Common myeloid progenitor, CD34-positive (primary cell): ENCODE measurements around the gene GAD2.

Experiments used
- CTCF ChIA-PET: fragments of 350-600 bp; sonication (Branson Sonifier 250); formaldehyde crosslinking; loops from one replicate; lab custom pipeline; 2021; ENCODE audit warnings: antibody characterized with exemption; lab: Charles Lee
- POLR2A ChIA-PET: fragments of 350-600 bp; sonication (Branson Sonifier 250); formaldehyde crosslinking; loops from one replicate; lab custom pipeline; 2021; ENCODE audit warnings: antibody characterized with exemption; lab: Charles Lee
- DNase-seq, 3 donors: peaks; one replicate each; pipeline versions ENCODE4 v3.0.0 to v3.0.0-alpha.2; 2013
- H3K27ac ChIP-seq, 2 experiments: 1 replicate in 1 of 2; 2 replicates in 1 of 2; pipeline ENCODE4 v1.7.0; 2013; ENCODE audit warnings: inconsistent platforms in 2 of 2, low read length in 2 of 2, mild to moderate bottlenecking in 2 of 2, low read depth in 1 of 2, moderate library complexity in 1 of 2; ENCODE audit not compliant: severe bottlenecking in 2 of 2, insufficient read depth in 1 of 2, poor library complexity in 1 of 2
- H3K27me3 ChIP-seq, 5 experiments: replicated peaks in 2 of 5; 1 replicate in 3 of 5; 2 replicates in 2 of 5; pipeline versions ENCODE4 v1.6.1 to v1.7.0; 2013; ENCODE audit warnings: low read length in 4 of 5, mild to moderate bottlenecking in 2 of 5, moderate library complexity in 2 of 5, inconsistent platforms in 1 of 5; ENCODE audit not compliant: insufficient read depth in 5 of 5, control insufficient read depth in 4 of 5
- H3K36me3 ChIP-seq, 4 experiments: 1 replicate in 2 of 4; 2 replicates in 2 of 4; pipeline versions ENCODE4 v1.6.1 to v1.7.0; 2013; ENCODE audit warnings: low read length in 3 of 4, control low read depth in 1 of 4, mild to moderate bottlenecking in 1 of 4; ENCODE audit not compliant: control insufficient read depth in 4 of 4, insufficient read depth in 4 of 4
- H3K4me1 ChIP-seq, 4 experiments: 1 replicate in 3 of 4; 2 replicates in 1 of 4; pipeline versions ENCODE4 v1.6.1 to v1.7.1; 2013; ENCODE audit warnings: low read length in 3 of 4, mild to moderate bottlenecking in 3 of 4, control low read depth in 1 of 4, inconsistent platforms in 1 of 4, moderate library complexity in 1 of 4; ENCODE audit not compliant: control insufficient read depth in 4 of 4, insufficient read depth in 4 of 4; ENCODE audit errors: control extremely low read depth in 1 of 4
- H3K4me3 ChIP-seq, 7 experiments: 1 replicate in 4 of 7; 2 replicates in 3 of 7; pipeline versions ENCODE4 v1.5.1 to v1.7.0; 2013; ENCODE audit warnings: mild to moderate bottlenecking in 7 of 7, low read length in 6 of 7, moderate library complexity in 6 of 7, inconsistent platforms in 2 of 7, low read depth in 2 of 7, control low read depth in 1 of 7; ENCODE audit not compliant: insufficient read depth in 4 of 7, control insufficient read depth in 1 of 7; ENCODE audit errors: extremely low read depth in 1 of 7
- H3K9me3 ChIP-seq, 5 experiments: 1 replicate in 4 of 5; 2 replicates in 1 of 5; pipeline versions ENCODE4 v1.6.1 to v1.7.1; 2013; ENCODE audit warnings: low read length in 4 of 5, mild to moderate bottlenecking in 2 of 5, inconsistent platforms in 1 of 5, low read depth in 1 of 5, moderate library complexity in 1 of 5; ENCODE audit not compliant: control insufficient read depth in 4 of 5, insufficient read depth in 2 of 5; ENCODE audit errors: control extremely low read depth in 1 of 5
- WGBS: methylation state at CpG from one replicate; pipeline ENCODE4 v1.1.5; 2013; ENCODE audit not compliant: insufficient coverage; 5-methylcytosine and 5-hydroxymethylcytosine counted together

The GAD2 gene

GRCh38 chr10:26198119-26198518 is 18.5 kb upstream of the GAD2 start:
- WGBS = 98% methylated on average over 9 of the region's 9 CpGs
- CTCF ChIA-PET = no interaction called here

GRCh38 chr10:26199841-26200240 is 16.7 kb upstream of the GAD2 start:
- POLR2A ChIA-PET = no interaction called here
- WGBS = 90% methylated on average over 4 of the region's 4 CpGs
- no peaks in the 10 kb centered on the region for H3K36me3 ChIP-seq
- DNase-seq = no peak
- CTCF ChIA-PET = no interaction called here
- peaks cover 0 to 24% (median 2%) of the 10 kb centered on the region in 5 experiments for H3K27me3 ChIP-seq
- H3K4me1 ChIP-seq = no peaks in the 10 kb centered on the region
- H3K27ac ChIP-seq = no peak overlapping the region
- H3K9me3 ChIP-seq = no peaks in the 10 kb centered on the region
- H3K4me3 ChIP-seq = no peak overlapping the region

More at GRCh38 chr10:26198119-26198518, 18.5 kb upstream of the GAD2 start:
- POLR2A ChIA-PET = no interaction called here
- H3K27me3 ChIP-seq = peaks cover 0 to 11% (median 2%) of the 10 kb centered on the region in 5 experiments
- H3K27ac ChIP-seq = no peak overlapping the region
- H3K9me3 ChIP-seq = no peaks in the 10 kb centered on the region
- DNase-seq = no peak
- no peaks in the 10 kb centered on the region for H3K4me1 ChIP-seq
- H3K4me3 ChIP-seq = no peak overlapping the region
- no peaks in the 10 kb centered on the region for H3K36me3 ChIP-seq

- Histone ChIP-seq H3K4me3 (no peak overlapping the region), H3K4me1 (no peaks in the 10 kb centered on the region), H3K27me3 (peaks cover 11 to 46% (median 16%) of the 10 kb centered on the region in 5 experiments), H3K27ac (no peak overlapping the region), H3K36me3 (no peaks in the 10 kb centered on the region), H3K9me3 (peaks cover 0 to 4% (median 2%) of the 10 kb centered on the region in 5 experiments)
- ChIA-PET POLR2A (no interaction called here), CTCF (interaction anchor here (0.6 kb wide), 1 partner anchor 11 kb away, joined by 5 read pairs; no protein-coding TSS in a partner anchor)
- no CpG with 5 or more reads among the region's 2 CpGs for WGBS
- no peak for DNase-seq
Measured at GRCh38 chr10:26205223-26205622, 11.4 kb upstream of the GAD2 start.

- no peak overlapping the region for H3K4me3 ChIP-seq
- no peaks in the 10 kb centered on the region for H3K36me3 ChIP-seq
- CTCF ChIA-PET = no interaction called here
- WGBS = 6% methylated on average over 33 of the region's 37 CpGs
- peaks cover 0 to 7% (median 5%) of the 10 kb centered on the region in 5 experiments for H3K9me3 ChIP-seq
- POLR2A ChIA-PET = no interaction called here
- no peak for DNase-seq
- no peak overlapping the region for H3K27ac ChIP-seq
- H3K4me1 ChIP-seq = peaks cover 0 to 29% (median 23%) of the 10 kb centered on the region in 4 experiments
- H3K27me3 ChIP-seq = peaks cover 20 to 91% (median 62%) of the 10 kb centered on the region in 5 experiments
Measured at GRCh38 chr10:26211781-26212444, 4.7 kb upstream of the GAD2 start.

GRCh38 chr10:26212511-26212910 is 4.1 kb upstream of the GAD2 start:
- ChIA-PET CTCF (interaction anchor here (0.9 kb wide), 1 partner anchor 46 kb away, joined by 3 read pairs; no protein-coding TSS in a partner anchor), POLR2A (no interaction called here)
- Histone ChIP-seq H3K27me3 (peaks cover 18 to 97% (median 66%) of the 10 kb centered on the region in 5 experiments), H3K36me3 (no peaks in the 10 kb centered on the region), H3K4me3 (no peak overlapping the region), H3K4me1 (peaks cover 0 to 35% (median 26%) of the 10 kb centered on the region in 4 experiments), H3K9me3 (peaks cover 0 to 7% (median 5%) of the 10 kb centered on the region in 5 experiments), H3K27ac (no peak overlapping the region)
- 15% methylated on average over 11 of the region's 12 CpGs for WGBS
- DNase-seq = no peak

GRCh38 chr10:26213157-26213800 is 3.3 kb upstream of the GAD2 start:
- no peak for DNase-seq
- H3K4me1 ChIP-seq = peaks cover 0 to 42% (median 31%) of the 10 kb centered on the region in 4 experiments
- H3K9me3 ChIP-seq = peaks cover 0 to 5% (median 3%) of the 10 kb centered on the region in 5 experiments
- H3K4me3 ChIP-seq = no peak overlapping the region
- 33% methylated on average over 8 of the region's 11 CpGs for WGBS
- ChIA-PET CTCF (interaction anchor here (0.9 kb wide), 1 partner anchor 45 kb away, joined by 3 read pairs; no protein-coding TSS in a partner anchor), POLR2A (no interaction called here)
- H3K36me3 ChIP-seq = no peaks in the 10 kb centered on the region
- H3K27ac ChIP-seq = no peak overlapping the region
- peaks cover 15 to 100% (median 67%) of the 10 kb centered on the region in 5 experiments for H3K27me3 ChIP-seq

- no peak overlapping the region for H3K27ac ChIP-seq
- WGBS = 0% methylated on average over 2 of the region's 7 CpGs
- H3K9me3 ChIP-seq = peaks cover 0 to 5% (median 3%) of the 10 kb centered on the region in 5 experiments
- H3K36me3 ChIP-seq = no peaks in the 10 kb centered on the region
- H3K4me1 ChIP-seq = peaks cover 0 to 42% (median 32%) of the 10 kb centered on the region in 4 experiments
- H3K4me3 ChIP-seq = no peak overlapping the region
- CTCF ChIA-PET = no interaction called here
- POLR2A ChIA-PET = no interaction called here
- peaks cover 13 to 100% (median 66%) of the 10 kb centered on the region in 5 experiments for H3K27me3 ChIP-seq
- no peak for DNase-seq
Measured at GRCh38 chr10:26214004-26214403, 2.6 kb upstream of the GAD2 start.
